ENCODE measurements around the gene CLOCK.

Gene CLOCK

GRCh38 chr4:55468724-55469123, 78.0 kb downstream of the CLOCK start:
- DNase-seq: no peak

- DNase-seq: no peak
Measured at GRCh38 chr4:55466001-55466400, 80.7 kb downstream of the CLOCK start.

GRCh38 chr4:55458611-55459010, 88.1 kb downstream of the CLOCK start:
- no peak for DNase-seq

- no peak for DNase-seq
Measured at GRCh38 chr4:55458164-55458563, 88.5 kb downstream of the CLOCK start.

- DNase-seq: no peak
Measured at GRCh38 chr4:55450566-55450965, 96.1 kb downstream of the CLOCK start.

- DNase-seq: no peak
Measured at GRCh38 chr4:55447831-55448230, 98.9 kb downstream of the CLOCK start.

GRCh38 chr4:55447108-55447708, 99.5 kb downstream of the CLOCK start:
- no peak for DNase-seq

GRCh38 chr4:55446578-55446922, 100.2 kb downstream of the CLOCK start:
- no peak for DNase-seq

- no peak for DNase-seq
Measured at GRCh38 chr4:55445921-55446577, 100.7 kb downstream of the CLOCK start.

GRCh38 chr4:55444827-55445226, 101.9 kb downstream of the CLOCK start:
- no peak for DNase-seq

- DNase-seq: no peak
Measured at GRCh38 chr4:55442541-55442940, 104.2 kb downstream of the CLOCK start.

GRCh38 chr4:55440786-55441185, 105.9 kb downstream of the CLOCK start:
- DNase-seq: no peak

- DNase-seq: no peak
Measured at GRCh38 chr4:55439023-55439422, 107.7 kb downstream of the CLOCK start.

GRCh38 chr4:55438314-55438713, 108.4 kb downstream of the CLOCK start:
- no peak for DNase-seq

- DNase-seq: no peak
Measured at GRCh38 chr4:55437823-55438222, 108.9 kb downstream of the CLOCK start.

GRCh38 chr4:55437356-55437796, 109.3 kb downstream of the CLOCK start:
- no peak for DNase-seq

GRCh38 chr4:55435141-55435841, 111.4 kb downstream of the CLOCK start:
- no peak for DNase-seq

GRCh38 chr4:55431710-55432336, 114.9 kb downstream of the CLOCK start:
- no peak for DNase-seq

- no peak for DNase-seq
Measured at GRCh38 chr4:55424791-55425190, 121.9 kb downstream of the CLOCK start.

GRCh38 chr4:55416176-55416575, 130.5 kb downstream of the CLOCK start:
- DNase-seq: no peak

- DNase-seq: no peak
Measured at GRCh38 chr4:55411621-55412020, 135.1 kb downstream of the CLOCK start.

- no peak for DNase-seq
Measured at GRCh38 chr4:55410431-55410830, 136.3 kb downstream of the CLOCK start.

- no peak for DNase-seq
Measured at GRCh38 chr4:55409468-55410171, 137.1 kb downstream of the CLOCK start.

Data from stimulated activated naive CD4-positive, alpha-beta T cell treated with Interleukin-2 at 50 U/mL for 16 hours (primary cell).